ENCODE results near the gene GOT1. TPM values are rescaled to one million over a fixed set of nuclear protein-coding genes. Genes with fewer than 3 reads are reported as not detected.

The GOT1 gene
- total and polyA plus RNA-seq, 2 donors (not counting 3 experiments of a cell fraction or from before 2014, with no cell fraction given): 14.4 to 36.3 TPM

GRCh38 chr10:99387541-99387940, 42.9 kb downstream of the GOT1 start:
- CTCF ChIA-PET: interaction anchor here (0.9 to 2.7 kb wide), 4 partner anchors 46 to 920 kb away, joined by 3 to 7 read pairs (median 4); no protein-coding TSS in a partner anchor
- Histone ChIP-seq H3K4me3 (replicated peaks in 1 of 3; ENCODE audit: insufficient read depth in 1 of 3, low read depth in 1 of 3, low read length in 3 of 3) (no peak overlapping the region), H3K9ac (replicated peaks; ENCODE audit: extremely low read depth, insufficient read depth, low read length) (no peak overlapping the region), H3K4me1 (ENCODE audit: control insufficient read depth, extremely low read depth, insufficient read depth, low read length) (peaks cover 11% of the 10 kb centered on the region), H3K9me1 (replicated peaks; ENCODE audit: control insufficient read depth, extremely low read depth, insufficient read depth, low read length) (no peaks in the 10 kb centered on the region), H2AFZ (ENCODE audit: low read depth, low read length) (no peak overlapping the region), H3K27ac (ENCODE audit: insufficient read depth, low read depth, low read length) (no peak overlapping the region), H3K79me2 (ENCODE audit: control insufficient read depth, insufficient read depth, low read length) (no peaks in the 10 kb centered on the region), H3K27me3 (ENCODE audit: control insufficient read depth in 2 of 2, insufficient read depth in 2 of 2, low read length in 2 of 2) (peaks cover 18 to 27% of the 10 kb centered on the region in 2 experiments), H3K9me3 (replicated peaks; ENCODE audit: control insufficient read depth, insufficient read depth, low read length) (no peaks in the 10 kb centered on the region), H4K20me1 (replicated peaks; ENCODE audit: control insufficient read depth, extremely low read depth, insufficient read depth, low read length) (no peaks in the 10 kb centered on the region), H3K4me2 (ENCODE audit: insufficient read depth, low read length) (no peak overlapping the region), H3K36me3 (ENCODE audit: control insufficient read depth in 2 of 2, extremely low read depth in 1 of 2, insufficient read depth in 2 of 2, low read length in 2 of 2) (no peaks in the 10 kb centered on the region)
- DNase-seq (ENCODE audit: low read depth, low spot score): no peak
- no peak for FAIRE-seq
- POLR2A ChIA-PET: no interaction called here
- BruUV-seq (replicated peaks): no TSS peak
- intact Hi-C loops (cut with micrococcal nuclease) (no loop called here), dilution Hi-C loops (cut with MboI; ENCODE audit: extremely low pct_ligation_motif_present, low sequenced_read_pairs) (no loop called here)
- TF ChIP-seq MYC (IDR thresholded peaks at IDR 0.05; ENCODE audit: low read depth, low read length) (no peak), POLR2AphosphoS5 (IDR thresholded peaks at IDR 0.05; ENCODE audit: insufficient read depth, low read depth, low read length) (no peak), POLR2A (IDR thresholded peaks at IDR 0.05; ENCODE audit: low read depth, low read length) (no peak), EZH2 (IDR thresholded peaks at IDR 0.05; ENCODE audit: borderline replicate concordance, low read depth, low read length, severe bottlenecking) (no peak), GATA2 (IDR thresholded peaks at IDR 0.05; ENCODE audit: insufficient read depth, insufficient read length, low read depth, low read length) (no peak), CTCF (IDR thresholded peaks at IDR 0.05; ENCODE audit: extremely low read depth in 1 of 2, insufficient read depth in 1 of 2, low read depth in 1 of 2, low read length in 2 of 2) (no peak), FOS (IDR thresholded peaks at IDR 0.05; ENCODE audit: borderline replicate concordance, insufficient read depth, low read length) (no peak), JUN (IDR thresholded peaks at IDR 0.05; ENCODE audit: borderline replicate concordance, insufficient read depth, insufficient read length, low read depth) (no peak), MAX (IDR thresholded peaks at IDR 0.05; ENCODE audit: insufficient read depth, insufficient read length) (no peak)

Data from endothelial cell of umbilical vein (primary cell).